ENCODE results near the gene KDM4B. TPM values are rescaled to one million over a fixed set of nuclear protein-coding genes. Genes with fewer than 3 reads are reported as not detected.
A peak's percentile ranks its signal among the peaks of the same experiment; 100 is the strongest.

Gene KDM4B
- polyA plus RNA-seq, 1 of the 3 experiments (the other 2 are of a cell fraction) = 12.2 TPM

- TF ChIP-seq RAD21 (IDR thresholded peaks at IDR 0.05; ENCODE audit: low read length) (peak; percentile 20), NRF1 (IDR thresholded peaks at IDR 0.05; ENCODE audit: low read depth, low read length) (no peak), ELF1 (IDR thresholded peaks at IDR 0.05) (no peak)
Measured at GRCh38 chr19:5094768-5095567, 126.1 kb downstream of the KDM4B start (continued).

- Histone ChIP-seq H3K4me2 (no peak overlapping the region), H3K27me3 (ENCODE audit: insufficient read depth) (no peaks in the 10 kb centered on the region), H4K20me1 (ENCODE audit: insufficient read depth) (no peaks in the 10 kb centered on the region), H3K4me1 (ENCODE audit: control insufficient read depth in 1 of 2, insufficient read depth in 2 of 2, low read depth in 1 of 2, low read length in 1 of 2) (peaks cover 12 to 64% of the 10 kb centered on the region in 2 experiments; a peak in 2 of 4 replicates), H3F3A (replicated peaks; ENCODE audit: insufficient read depth) (no peaks in the 10 kb centered on the region), H3K9ac (no peak overlapping the region), H3K9me3 (no peaks in the 10 kb centered on the region), H3K4me3 (ENCODE audit: low read depth in 2 of 2, low read length in 1 of 2) (no peak overlapping the region), H3K79me2 (ENCODE audit: insufficient read depth) (no peaks in the 10 kb centered on the region), H3K9me2 (no peaks in the 10 kb centered on the region), H3K27ac (ENCODE audit: low read depth in 2 of 2, low read length in 1 of 2) (peak overlapping the region in 1 of 2 experiments; percentile 95; a peak in 2 of 4 replicates), H3K36me3 (replicated peaks in 1 of 2; ENCODE audit: control insufficient read depth in 1 of 2, insufficient read depth in 2 of 2, low read length in 1 of 2) (peaks cover 10 to 19% of the 10 kb centered on the region in 2 experiments), H2AFZ (ENCODE audit: low read depth) (no peak overlapping the region)
- ChIA-PET CTCF (interaction anchor here (0.9 to 1.1 kb wide), 4 partner anchors 9 to 33 kb away, joined by 3 to 6 read pairs (median 3); no protein-coding TSS in a partner anchor), POLR2A (interaction anchor here (1.1 kb wide), 1 partner anchor 12 kb away, joined by 3 read pairs; no protein-coding TSS in a partner anchor)
- WGBS (ENCODE audit: low lambda C conversion rate) = 56% methylated on average over 2 of the region's 7 CpGs
- DNase-seq = no peak
- TF ChIP-seq POLR2AphosphoS5 (IDR thresholded peaks at IDR 0.05; ENCODE audit: low read depth, low read length) (no peak), NRF1 (IDR thresholded peaks at IDR 0.05; ENCODE audit: low read depth, low read length) (no peak), JUND (IDR thresholded peaks at IDR 0.05) (no peak), ELF1 (IDR thresholded peaks at IDR 0.05) (no peak), GATA2 (CRISPR knock-in tag; IDR thresholded peaks at IDR 0.05) (no peak), MEF2A (IDR thresholded peaks at IDR 0.05; ENCODE audit: borderline replicate concordance, low read depth) (no peak), FOXJ3 (CRISPR knock-in tag; IDR thresholded peaks at IDR 0.05) (no peak), ZBTB33 (IDR thresholded peaks at IDR 0.05; ENCODE audit: borderline replicate concordance, low read depth) (no peak), RFX5 (IDR thresholded peaks at IDR 0.05; ENCODE audit: low read length) (no peak)
Measured at GRCh38 chr19:5095568-5095850, 126.6 kb downstream of the KDM4B start.

DNA sequence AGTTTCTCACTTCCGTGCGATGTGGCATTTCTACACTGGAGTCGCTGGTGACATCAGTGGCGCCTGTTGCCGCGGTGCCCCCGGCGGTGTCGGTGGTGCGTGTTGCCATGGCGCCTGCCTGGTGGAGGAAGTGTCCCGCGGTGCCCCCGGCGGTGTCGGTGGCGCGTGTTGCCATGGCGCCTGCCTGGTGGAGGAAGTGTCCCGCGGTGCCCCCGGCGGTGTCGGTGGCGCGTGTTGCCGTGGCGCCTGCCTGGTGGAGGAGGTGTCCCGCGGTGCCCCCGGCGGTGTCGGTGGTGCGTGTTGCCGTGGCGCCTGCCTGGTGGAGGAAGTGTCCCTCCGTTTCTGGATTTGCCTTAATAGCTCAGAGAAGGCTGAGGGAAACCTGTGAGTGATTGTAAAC lies 127.6 kb downstream of the KDM4B start:
- Histone ChIP-seq H3K4me2 (no peak overlapping the region), H3K9ac (no peak overlapping the region), H3K4me3 (ENCODE audit: low read depth in 2 of 2, low read length in 1 of 2) (no peak overlapping the region), H3K9me3 (no peaks in the 10 kb centered on the region), H3K36me3 (replicated peaks in 1 of 2; ENCODE audit: control insufficient read depth in 1 of 2, insufficient read depth in 2 of 2, low read length in 1 of 2) (peaks cover 10 to 19% of the 10 kb centered on the region in 2 experiments), H3F3A (replicated peaks; ENCODE audit: insufficient read depth) (no peaks in the 10 kb centered on the region), H3K27me3 (ENCODE audit: insufficient read depth) (no peaks in the 10 kb centered on the region), H3K79me2 (ENCODE audit: insufficient read depth) (no peaks in the 10 kb centered on the region), H3K27ac (ENCODE audit: low read depth in 2 of 2, low read length in 1 of 2) (peak overlapping the region in 1 of 2 experiments; percentile 60; a peak in 2 of 4 replicates), H4K20me1 (ENCODE audit: insufficient read depth) (no peaks in the 10 kb centered on the region), H3K4me1 (ENCODE audit: control insufficient read depth in 1 of 2, insufficient read depth in 2 of 2, low read depth in 1 of 2, low read length in 1 of 2) (peaks cover 12 to 54% of the 10 kb centered on the region in 2 experiments; a peak in 2 of 4 replicates), H2AFZ (ENCODE audit: low read depth) (no peak overlapping the region), H3K9me2 (no peaks in the 10 kb centered on the region)
- ChIA-PET CTCF (interaction anchor here (0.9 to 1.6 kb wide), 4 partner anchors 8 to 47 kb away, joined by 3 read pairs; no protein-coding TSS in a partner anchor), POLR2A (no interaction called here)
- WGBS (ENCODE audit: low lambda C conversion rate) = 96% methylated on average over 31 of the region's 37 CpGs
- TF ChIP-seq RCOR1 (IDR thresholded peaks at IDR 0.05; ENCODE audit: low read length) (no peak), FOXM1 (IDR thresholded peaks at IDR 0.05; ENCODE audit: low read depth) (no peak), CHD2 (IDR thresholded peaks at IDR 0.05; ENCODE audit: low read length, partially characterized antibody) (no peak), GABPA (IDR thresholded peaks at IDR 0.05; ENCODE audit: low read depth) (no peak), EZH2phosphoT487 (IDR thresholded peaks at IDR 0.05; ENCODE audit: borderline replicate concordance, low read depth) (no peak), GATA2 (CRISPR knock-in tag; IDR thresholded peaks at IDR 0.05) (no peak), TEAD4 (IDR thresholded peaks at IDR 0.05; ENCODE audit: borderline replicate concordance, insufficient read depth) (no peak), FOXJ3 (CRISPR knock-in tag; IDR thresholded peaks at IDR 0.05) (no peak), IRF3 (IDR thresholded peaks at IDR 0.05; ENCODE audit: low read depth, low read length) (no peak), SIN3A (IDR thresholded peaks at IDR 0.05; ENCODE audit: borderline replicate concordance, low read depth, low read length) (no peak), TAF1 (IDR thresholded peaks at IDR 0.05; ENCODE audit: borderline replicate concordance, low read depth, low read length) (no peak), TCF12 (IDR thresholded peaks at IDR 0.05) (no peak)
- no peak for DNase-seq
